Fibroblast of mammary gland (primary cell): ENCODE data around the gene ELMOD3.

Experiments used
- DNase-seq: peaks from one replicate; pipeline ENCODE4 v3.0.0-alpha.2; 2010; ENCODE audit warnings: low read depth
- H3K4me3 ChIP-seq: 2 replicates; pipeline ENCODE4 v1.5.1; 2011; ENCODE audit warnings: low read depth, mild to moderate bottlenecking, low read length, moderate library complexity; ENCODE audit not compliant: control insufficient read depth
- CTCF ChIP-seq: conservative IDR thresholded peaks from 2 replicates; pipeline ENCODE4 v1.5.1; 2011; ENCODE audit warnings: low read depth, low read length, inconsistent platforms; ENCODE audit not compliant: control insufficient read depth, insufficient read depth

ELMOD3 gene

GRCh38 chr2:85421260-85422071, 66.9 kb downstream of the ELMOD3 start:
- no peak overlapping the region for H3K4me3 ChIP-seq
- peak; percentile 77 for DNase-seq

GRCh38 chr2:85422072-85422457, 67.5 kb downstream of the ELMOD3 start:
- H3K4me3 ChIP-seq, result no peak overlapping the region
- TF ChIP-seq CTCF, result no peak
- DNase-seq, result no peak

More at GRCh38 chr2:85421260-85422071, 66.9 kb downstream of the ELMOD3 start:
- no peak for TF ChIP-seq CTCF

- TF ChIP-seq CTCF, result no peak
- H3K4me3 ChIP-seq, result no peak overlapping the region
- no peak for DNase-seq
Measured at GRCh38 chr2:85423525-85423924, 69.0 kb downstream of the ELMOD3 start.

- no peak for TF ChIP-seq CTCF
- DNase-seq, result no peak
- no peak overlapping the region for H3K4me3 ChIP-seq
Measured at GRCh38 chr2:85425588-85425987, 71.0 kb downstream of the ELMOD3 start.

- DNase-seq, result no peak
- no peak for TF ChIP-seq CTCF
- H3K4me3 ChIP-seq, result no peak overlapping the region
Measured at GRCh38 chr2:85427300-85427835, 72.8 kb downstream of the ELMOD3 start.

GRCh38 chr2:85428343-85428881, 73.8 kb downstream of the ELMOD3 start:
- H3K4me3 ChIP-seq, result no peak overlapping the region
- peak; percentile 56 for DNase-seq
- TF ChIP-seq CTCF, result no peak
